NT2/D1 (cell line): ENCODE results near the gene MBOAT1.

Source experiments
- DNase-seq: peaks from one replicate; pipeline ENCODE4 v3.0.0-alpha.2; 2011; ENCODE audit warnings: low read depth, low spot score
- H3K27me3 ChIP-seq: 2 replicates; pipeline ENCODE4 v1.6.0; 2011; ENCODE audit warnings: mild to moderate bottlenecking; ENCODE audit not compliant: insufficient read length, insufficient read depth
- H3K36me3 ChIP-seq: 2 replicates; pipeline ENCODE4 v1.6.1; 2011; ENCODE audit warnings: mild to moderate bottlenecking, low read length, mixed read lengths; ENCODE audit not compliant: insufficient read depth, insufficient read length
- H3K4me1 ChIP-seq: 2 replicates; pipeline ENCODE4 v1.5.1; 2011; ENCODE audit not compliant: insufficient read depth, insufficient read length
- H3K4me3 ChIP-seq: 2 replicates; pipeline ENCODE4 v1.5.1; 2011; ENCODE audit warnings: low read depth; ENCODE audit not compliant: insufficient read length
- H3K9ac ChIP-seq: 2 replicates; pipeline ENCODE4 v1.6.0; 2011; ENCODE audit warnings: low read depth; ENCODE audit not compliant: insufficient read length
- H3K9me3 ChIP-seq: 2 replicates; pipeline ENCODE4 v1.5.1; 2011; ENCODE audit warnings: mild to moderate bottlenecking, low read length; ENCODE audit not compliant: insufficient read depth
- SUZ12 ChIP-seq: IDR thresholded peaks from 2 replicates; pipeline ENCODE4 v1.6.1; 2011; ENCODE audit not compliant: insufficient read length, insufficient read depth; ENCODE audit errors: extremely low read depth
- YY1 ChIP-seq: IDR thresholded peaks from 2 replicates; pipeline ENCODE4 v1.6.1; 2011; ENCODE audit not compliant: insufficient read length, insufficient read depth
- ZNF274 ChIP-seq: IDR thresholded peaks from 2 replicates; pipeline ENCODE4 v1.6.1; 2011; ENCODE audit warnings: mild to moderate bottlenecking, low read depth, low read length

The MBOAT1 gene

GRCh38 chr6:20105838-20106237, 106.4 kb downstream of the MBOAT1 start:
- Histone ChIP-seq H3K9me3 (no peaks in the 10 kb centered on the region), H3K36me3 (no peaks in the 10 kb centered on the region)
- TF ChIP-seq SUZ12 (no peak), ZNF274 (no peak), YY1 (no peak)

GRCh38 chr6:20104696-20105095, 107.6 kb downstream of the MBOAT1 start:
- no peak overlapping the region for H3K4me3 ChIP-seq
- no peaks in the 10 kb centered on the region for H3K9me3 ChIP-seq
- H3K9ac ChIP-seq, result no peak overlapping the region
- no peaks in the 10 kb centered on the region for H3K36me3 ChIP-seq
- TF ChIP-seq SUZ12, result no peak
- TF ChIP-seq ZNF274, result no peak
- no peak for TF ChIP-seq YY1
- H3K4me1 ChIP-seq, result no peaks in the 10 kb centered on the region
- H3K27me3 ChIP-seq, result no peaks in the 10 kb centered on the region
- no peak for DNase-seq

More at GRCh38 chr6:20105838-20106237, 106.4 kb downstream of the MBOAT1 start:
- no peaks in the 10 kb centered on the region for H3K27me3 ChIP-seq
- H3K4me1 ChIP-seq, result no peaks in the 10 kb centered on the region
- no peak for DNase-seq
- H3K9ac ChIP-seq, result no peak overlapping the region
- no peak overlapping the region for H3K4me3 ChIP-seq

GRCh38 chr6:20102397-20103073, 109.7 kb downstream of the MBOAT1 start:
- Histone ChIP-seq H3K27me3 (no peaks in the 10 kb centered on the region), H3K9ac (no peak overlapping the region), H3K4me3 (no peak overlapping the region), H3K9me3 (no peaks in the 10 kb centered on the region), H3K4me1 (no peaks in the 10 kb centered on the region), H3K36me3 (no peaks in the 10 kb centered on the region)
- TF ChIP-seq SUZ12 (no peak), ZNF274 (no peak), YY1 (no peak)
- no peak for DNase-seq

DNA sequence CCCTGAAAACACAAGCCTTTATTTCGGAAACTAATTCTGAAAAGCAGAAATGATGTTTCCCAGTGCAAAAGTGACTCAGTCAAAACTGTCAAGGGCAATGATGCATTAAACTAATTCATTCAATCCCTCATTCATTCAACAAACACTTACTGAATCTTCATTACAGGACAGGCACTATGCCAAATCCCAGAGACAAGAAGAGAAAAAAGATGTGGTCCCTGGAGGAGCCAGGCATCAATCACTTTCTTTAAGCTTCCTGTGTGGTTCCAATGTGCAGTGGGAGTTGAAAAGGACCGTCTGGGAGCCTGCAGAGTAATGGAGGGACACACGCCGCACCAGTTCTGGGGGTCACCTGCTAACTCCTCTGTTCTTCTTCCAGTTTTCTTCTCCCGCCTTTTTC, 113.1 kb downstream of the MBOAT1 start:
- no peaks in the 10 kb centered on the region for H3K27me3 ChIP-seq
- TF ChIP-seq ZNF274, result no peak
- no peak for TF ChIP-seq SUZ12
- TF ChIP-seq YY1, result no peak
- no peak overlapping the region for H3K9ac ChIP-seq
- H3K9me3 ChIP-seq, result no peaks in the 10 kb centered on the region
- H3K4me1 ChIP-seq, result no peaks in the 10 kb centered on the region
- no peaks in the 10 kb centered on the region for H3K36me3 ChIP-seq
- no peak for DNase-seq
- H3K4me3 ChIP-seq, result no peak overlapping the region

DNA sequence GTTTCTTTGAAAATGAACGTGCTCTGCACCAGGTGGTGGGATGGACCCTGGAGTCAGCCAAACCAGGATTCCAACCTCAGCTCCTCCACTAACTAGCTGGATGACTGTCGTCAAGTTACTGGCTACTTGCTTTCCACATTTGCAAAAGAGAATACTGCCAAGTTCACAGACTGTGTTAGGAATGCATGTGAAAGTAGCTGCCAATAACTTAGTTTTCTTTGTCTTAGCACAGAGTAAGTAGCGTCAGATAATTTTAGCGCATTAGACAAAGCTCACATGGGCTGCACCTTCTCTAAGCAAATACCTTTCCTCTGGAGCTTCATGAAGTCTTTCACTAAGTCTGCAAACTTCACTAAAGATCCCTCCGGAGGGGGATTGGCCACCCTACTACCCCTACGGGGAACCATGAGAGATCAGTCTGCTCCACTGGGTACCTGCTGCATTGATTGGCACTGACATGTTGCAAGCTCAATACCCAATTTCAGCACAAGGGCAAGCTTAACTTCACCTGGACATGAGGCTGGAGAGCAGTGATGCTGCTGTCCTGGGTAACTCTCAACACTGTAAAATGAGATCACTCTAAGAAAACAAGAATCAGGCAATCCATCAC, 113.9 kb downstream of the MBOAT1 start:
- H3K36me3 ChIP-seq, result no peaks in the 10 kb centered on the region
- DNase-seq, result no peak
- H3K4me3 ChIP-seq, result no peak overlapping the region
- TF ChIP-seq ZNF274 (no peak), SUZ12 (no peak), YY1 (no peak)
- H3K4me1 ChIP-seq, result no peaks in the 10 kb centered on the region
- H3K9ac ChIP-seq, result no peak overlapping the region
- no peaks in the 10 kb centered on the region for H3K9me3 ChIP-seq
- no peaks in the 10 kb centered on the region for H3K27me3 ChIP-seq

- H3K4me1 ChIP-seq, result no peaks in the 10 kb centered on the region
- no peak overlapping the region for H3K4me3 ChIP-seq
- H3K9me3 ChIP-seq, result no peaks in the 10 kb centered on the region
- TF ChIP-seq YY1, result no peak
- no peak for TF ChIP-seq ZNF274
- TF ChIP-seq SUZ12, result no peak
- no peaks in the 10 kb centered on the region for H3K36me3 ChIP-seq
- no peak for DNase-seq
- no peak overlapping the region for H3K9ac ChIP-seq
- no peaks in the 10 kb centered on the region for H3K27me3 ChIP-seq
Measured at GRCh38 chr6:20096536-20096935, 115.7 kb downstream of the MBOAT1 start.

- H3K36me3 ChIP-seq, result no peaks in the 10 kb centered on the region
- no peaks in the 10 kb centered on the region for H3K9me3 ChIP-seq
- TF ChIP-seq ZNF274 (no peak), SUZ12 (no peak), YY1 (no peak)
- no peak overlapping the region for H3K4me3 ChIP-seq
- H3K9ac ChIP-seq, result no peak overlapping the region
- H3K4me1 ChIP-seq, result no peaks in the 10 kb centered on the region
- no peaks in the 10 kb centered on the region for H3K27me3 ChIP-seq
- no peak for DNase-seq
Measured at GRCh38 chr6:20095436-20095835, 116.8 kb downstream of the MBOAT1 start.
